Muscle layer of colon (tissue), 2 donors: Measurements from ENCODE around the gene CCNK.

ENCODE experiments used
- H3K27ac ChIP-seq: one replicate; pipeline ENCODE4 v1.7.0; 2013; ENCODE audit warnings: low read depth, mild to moderate bottlenecking, low read length, moderate library complexity
- H3K27me3 ChIP-seq, 2 donors: one replicate each; pipeline ENCODE4 v1.7.0; 2013; ENCODE audit warnings: low read length in 2 of 2, mild to moderate bottlenecking in 2 of 2; ENCODE audit not compliant: insufficient read depth in 2 of 2, control insufficient read depth in 1 of 2
- H3K36me3 ChIP-seq: one replicate; pipeline ENCODE4 v1.7.0; 2013; ENCODE audit warnings: mild to moderate bottlenecking, low read length; ENCODE audit not compliant: insufficient read depth
- H3K4me1 ChIP-seq: one replicate; pipeline ENCODE4 v1.7.0; 2013; ENCODE audit warnings: mild to moderate bottlenecking, low read length; ENCODE audit not compliant: insufficient read depth
- H3K4me3 ChIP-seq, 2 donors: one replicate each; pipeline ENCODE4 v1.7.0; 2013; ENCODE audit warnings: low read length in 2 of 2, low read depth in 1 of 2, mild to moderate bottlenecking in 1 of 2, moderate library complexity in 1 of 2
- H3K9ac ChIP-seq: one replicate; pipeline ENCODE4 v1.7.0; 2013; ENCODE audit warnings: low read length
- H3K9me3 ChIP-seq: one replicate; pipeline ENCODE4 v1.7.0; 2013; ENCODE audit warnings: mild to moderate bottlenecking, low read length
- donor health status: abdominal sarcoma.
- donor health status: Adenocarcinoma of cecum.

CCNK gene

GRCh38 chr14:99509871-99510555, 28.8 kb downstream of the CCNK start:
- Histone ChIP-seq H3K27me3 (no peaks in the 10 kb centered on the region), H3K9me3 (no peaks in the 10 kb centered on the region), H3K4me3 (no peak overlapping the region), H3K9ac (no peak overlapping the region), H3K4me1 (peaks cover 27% of the 10 kb centered on the region), H3K36me3 (peaks cover 73% of the 10 kb centered on the region), H3K27ac (no peak overlapping the region)

- H3K4me1 ChIP-seq = peaks cover 27% of the 10 kb centered on the region
- H3K27me3 ChIP-seq = no peaks in the 10 kb centered on the region
- no peaks in the 10 kb centered on the region for H3K9me3 ChIP-seq
- H3K4me3 ChIP-seq = no peak overlapping the region
- peak overlapping the region; percentile 64 for H3K27ac ChIP-seq
- no peak overlapping the region for H3K9ac ChIP-seq
- H3K36me3 ChIP-seq = peaks cover 71% of the 10 kb centered on the region
Observed at GRCh38 chr14:99510556-99511139, 29.4 kb downstream of the CCNK start.

- Histone ChIP-seq H3K9ac (no peak overlapping the region), H3K27ac (peak overlapping the region; percentile 64), H3K9me3 (no peaks in the 10 kb centered on the region), H3K27me3 (no peaks in the 10 kb centered on the region), H3K36me3 (peaks cover 62% of the 10 kb centered on the region), H3K4me1 (peaks cover 27% of the 10 kb centered on the region), H3K4me3 (peak overlapping the region in 1 of 2 donors; percentile 22)
Observed at GRCh38 chr14:99511421-99512109, 30.4 kb downstream of the CCNK start.

GRCh38 chr14:99512110-99512449, 30.9 kb downstream of the CCNK start:
- H3K27ac ChIP-seq = peak overlapping the region; percentile 64
- H3K9me3 ChIP-seq = no peaks in the 10 kb centered on the region
- no peaks in the 10 kb centered on the region for H3K27me3 ChIP-seq
- peaks cover 27% of the 10 kb centered on the region for H3K4me1 ChIP-seq
- H3K4me3 ChIP-seq = peak overlapping the region in 1 of 2 donors; percentile 22
- H3K36me3 ChIP-seq = peaks cover 57% of the 10 kb centered on the region
- no peak overlapping the region for H3K9ac ChIP-seq

GRCh38 chr14:99512571-99513182, 31.5 kb downstream of the CCNK start:
- H3K4me3 ChIP-seq = no peak overlapping the region
- H3K27ac ChIP-seq = peak overlapping the region; percentile 64
- H3K9me3 ChIP-seq = no peaks in the 10 kb centered on the region
- H3K27me3 ChIP-seq = no peaks in the 10 kb centered on the region
- H3K36me3 ChIP-seq = peaks cover 51% of the 10 kb centered on the region
- peaks cover 27% of the 10 kb centered on the region for H3K4me1 ChIP-seq
- no peak overlapping the region for H3K9ac ChIP-seq

- Histone ChIP-seq H3K4me1 (peaks cover 31% of the 10 kb centered on the region), H3K36me3 (peaks cover 45% of the 10 kb centered on the region), H3K27ac (peak overlapping the region; percentile 32), H3K27me3 (no peaks in the 10 kb centered on the region), H3K4me3 (no peak overlapping the region), H3K9me3 (no peaks in the 10 kb centered on the region), H3K9ac (no peak overlapping the region)
Observed at GRCh38 chr14:99513183-99513694, 32.0 kb downstream of the CCNK start.

- Histone ChIP-seq H3K27ac (peak overlapping the region; percentile 51), H3K4me1 (peaks cover 38% of the 10 kb centered on the region), H3K9me3 (no peaks in the 10 kb centered on the region), H3K4me3 (no peak overlapping the region), H3K36me3 (peaks cover 37% of the 10 kb centered on the region), H3K27me3 (no peaks in the 10 kb centered on the region), H3K9ac (no peak overlapping the region)
Observed at GRCh38 chr14:99513946-99514551, 32.8 kb downstream of the CCNK start.

- Histone ChIP-seq H3K4me3 (no peak overlapping the region), H3K9ac (no peak overlapping the region), H3K27ac (peak overlapping the region; percentile 51), H3K9me3 (no peaks in the 10 kb centered on the region), H3K36me3 (peaks cover 31% of the 10 kb centered on the region), H3K27me3 (no peaks in the 10 kb centered on the region), H3K4me1 (peaks cover 38% of the 10 kb centered on the region)
Observed at GRCh38 chr14:99514552-99515300, 33.5 kb downstream of the CCNK start.

GRCh38 chr14:99515301-99516155, 34.3 kb downstream of the CCNK start:
- H3K4me1 ChIP-seq = peaks cover 38% of the 10 kb centered on the region
- H3K27me3 ChIP-seq = no peaks in the 10 kb centered on the region
- H3K27ac ChIP-seq = no peak overlapping the region
- H3K9ac ChIP-seq = no peak overlapping the region
- H3K4me3 ChIP-seq = no peak overlapping the region
- H3K36me3 ChIP-seq = peaks cover 30% of the 10 kb centered on the region
- no peaks in the 10 kb centered on the region for H3K9me3 ChIP-seq
